AG04449 (cell line): ENCODE data around the gene ZNF622.

Source experiments
- CTCF ChIA-PET: fragments of 350-600 bp; formaldehyde crosslinking; extraction: SDS; loops from one replicate; lab custom pipeline; 2021; ENCODE audit warnings: antibody characterized with exemption; lab: Yijun Ruan, JAX
- POLR2A ChIA-PET: fragments of 400-600, 350-600 bp; formaldehyde crosslinking; extraction: SDS; loops from one replicate; lab custom pipeline; 2020; ENCODE audit warnings: antibody characterized with exemption, inconsistent platforms; lab: Yijun Ruan, JAX
- DNase-seq: peaks from one replicate; pipeline ENCODE4 v3.0.0-alpha.2; 2010; ENCODE audit warnings: low read depth, low spot score
- H3K4me3 ChIP-seq: 2 replicates; pipeline ENCODE4 v1.5.1; 2011; ENCODE audit warnings: low read depth, mild to moderate bottlenecking, control low read depth, low read length
- CTCF ChIP-seq: IDR thresholded peaks from one replicate; pipeline ENCODE4 v1.5.1; 2011; ENCODE audit warnings: mild to moderate bottlenecking, moderate library complexity, low read length, control low read depth, inconsistent platforms; ENCODE audit not compliant: insufficient read depth; ENCODE audit errors: missing control alignments

The ZNF622 gene

GRCh38 chr5:16406023-16406422, 59.6 kb downstream of the ZNF622 start:
- POLR2A ChIA-PET: no interaction called here
- no peak for TF ChIP-seq CTCF
- CTCF ChIA-PET: no interaction called here
- H3K4me3 ChIP-seq: no peak overlapping the region
- no peak for DNase-seq
